Left renal cortex interstitium (tissue), 4 donors: ENCODE measurements around the gene SDSL. TPM values are rescaled to one million over a fixed set of nuclear protein-coding genes. Genes with fewer than 3 reads are reported as not detected.

ENCODE experiments used
- DNase-seq, 4 donors: peaks; one replicate each; pipeline ENCODE4 v3.0.0-alpha.2; 2013; ENCODE audit warnings: low read depth in 4 of 4, low spot score in 2 of 4, missing footprints in 1 of 4
- polyA plus RNA-seq, 4 donors: library from polyadenylated mRNA; unstranded; fragments of 120-200 nt; gene quantifications; one replicate each; pipeline ENCODE4 v1.2.1, GENCODE V29; 2013; ENCODE audit not compliant: insufficient read length in 4 of 4

SDSL gene
- polyA plus RNA-seq, 4 donors = 13.6 to 15.7 (median 14.3) TPM

DNA sequence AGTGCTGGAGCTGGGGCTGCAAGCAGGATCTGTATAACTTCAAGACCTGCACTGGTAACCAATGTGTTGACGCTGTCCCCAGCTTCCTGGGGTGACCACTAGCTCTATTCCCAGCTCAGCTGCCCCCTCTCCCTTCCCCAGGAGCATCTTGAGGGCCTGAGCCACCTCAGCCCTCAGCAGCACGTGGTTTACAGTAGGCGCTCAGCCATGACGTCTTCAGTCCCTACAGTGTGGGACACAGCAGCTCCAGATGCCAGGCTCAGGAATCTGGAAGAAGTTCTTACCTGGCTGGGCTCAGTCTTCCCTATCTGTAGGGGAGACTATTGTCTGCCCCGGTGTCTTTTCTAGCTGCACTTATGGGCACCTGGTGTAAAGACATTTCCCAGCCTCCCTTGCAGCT is 27.1 kb upstream of the SDSL start:
- no peak for DNase-seq

- DNase-seq = no peak
Observed at GRCh38 chr12:113396200-113396599, 26.0 kb upstream of the SDSL start.

- no peak for DNase-seq
Observed at GRCh38 chr12:113396828-113397496, 25.2 kb upstream of the SDSL start.

DNA sequence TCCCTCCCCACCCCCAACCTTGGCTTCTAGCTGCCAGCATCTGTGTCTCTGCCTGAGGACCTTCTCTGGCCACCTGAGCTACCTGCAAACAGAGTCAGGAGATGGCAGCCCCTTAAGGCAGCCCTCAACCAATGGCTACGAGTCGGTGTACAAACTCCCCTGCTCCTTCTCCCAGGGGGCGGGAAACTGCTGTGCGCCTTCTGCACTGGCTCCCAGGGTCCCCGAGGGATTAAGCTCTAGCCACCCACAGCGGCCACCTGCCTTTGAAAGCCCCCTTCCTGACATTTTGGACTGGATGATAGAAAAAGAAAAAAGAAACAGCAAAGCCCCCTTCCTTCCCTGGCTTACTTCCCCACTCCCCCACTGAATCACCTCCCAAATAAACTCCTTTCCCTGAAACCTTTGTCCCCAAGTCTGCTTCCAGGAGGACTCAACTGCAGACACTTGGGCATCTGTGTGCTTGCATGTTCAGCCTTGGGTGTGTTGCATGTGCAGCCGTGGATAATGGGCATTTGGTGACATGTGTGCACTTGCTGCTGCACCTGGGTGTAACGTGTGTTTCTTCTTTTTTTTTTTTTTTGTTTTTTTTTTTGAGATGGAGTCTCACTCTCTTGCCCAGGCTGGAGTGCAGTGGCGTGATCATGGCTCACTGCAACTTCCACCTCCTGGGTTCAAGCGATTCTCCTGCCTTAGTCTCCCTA is 24.5 kb upstream of the SDSL start:
- DNase-seq = no peak

DNA sequence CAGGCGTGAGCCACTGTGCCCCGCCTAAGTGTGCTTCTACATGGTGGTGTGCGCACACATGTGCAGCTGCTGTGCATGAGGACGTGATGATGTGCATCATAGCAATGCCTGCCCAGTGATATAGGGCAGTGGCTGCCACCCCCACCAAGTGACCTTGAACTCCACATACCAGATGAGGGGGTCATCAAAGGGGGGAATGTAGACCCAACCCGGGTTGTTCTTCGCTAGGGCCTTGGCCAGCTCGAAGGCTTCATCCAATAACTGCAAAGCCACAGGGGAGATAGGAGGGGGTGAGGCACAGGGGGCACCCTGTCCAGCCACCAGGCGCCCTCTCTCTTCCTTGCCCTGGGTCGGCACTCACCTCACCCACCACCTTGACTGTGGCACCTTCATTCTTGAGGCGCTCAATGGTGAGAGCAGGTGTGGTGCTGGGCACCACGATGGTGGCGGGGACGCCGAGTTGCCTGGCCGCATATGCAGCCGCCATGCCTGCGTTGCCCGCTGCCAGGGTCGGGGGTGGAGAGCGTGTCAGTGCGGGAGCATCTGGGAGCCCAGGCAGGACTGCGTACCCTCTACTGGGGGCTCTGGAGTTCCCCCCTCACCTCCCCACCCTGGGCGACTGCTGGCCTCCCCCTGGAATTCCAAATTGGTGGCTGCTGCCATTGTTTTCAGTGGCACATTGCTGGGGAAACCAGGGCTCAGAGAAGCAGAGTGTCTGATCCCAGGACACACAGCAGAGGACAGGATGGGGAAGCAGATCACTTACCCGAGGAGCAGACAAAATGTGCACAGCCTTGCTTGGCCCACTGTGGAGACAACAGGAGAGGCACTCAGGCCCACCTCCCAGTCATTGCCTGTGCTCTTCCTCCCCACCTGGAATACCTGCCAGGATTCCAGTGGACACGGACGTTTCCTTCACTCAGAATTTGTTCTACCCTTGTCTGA is 23.6 kb upstream of the SDSL start:
- no peak for DNase-seq

DNA sequence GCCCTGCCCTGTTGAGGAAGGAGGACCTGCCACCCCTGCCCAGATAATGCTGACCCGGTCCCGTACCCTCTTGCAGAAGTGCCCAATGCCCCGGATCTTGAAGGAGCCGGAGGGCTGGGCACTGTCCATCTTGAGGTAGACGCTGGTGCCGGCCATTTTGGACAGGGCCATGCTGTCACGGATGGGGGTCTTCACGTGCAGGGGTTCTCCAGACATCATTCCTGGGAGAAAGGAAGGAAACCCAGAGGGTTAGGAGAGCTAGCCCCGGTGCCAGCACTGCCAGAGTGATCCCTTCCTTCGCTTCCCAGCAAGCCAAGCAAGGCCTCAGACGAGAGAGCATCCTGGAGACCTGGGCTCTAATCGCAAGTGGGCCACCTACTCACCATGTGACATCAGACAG is 22.7 kb upstream of the SDSL start:
- DNase-seq = no peak

- DNase-seq = no peak
Observed at GRCh38 chr12:113400362-113400761, 21.8 kb upstream of the SDSL start.

- DNase-seq = no peak
Observed at GRCh38 chr12:113401066-113402000, 20.8 kb upstream of the SDSL start.

DNA sequence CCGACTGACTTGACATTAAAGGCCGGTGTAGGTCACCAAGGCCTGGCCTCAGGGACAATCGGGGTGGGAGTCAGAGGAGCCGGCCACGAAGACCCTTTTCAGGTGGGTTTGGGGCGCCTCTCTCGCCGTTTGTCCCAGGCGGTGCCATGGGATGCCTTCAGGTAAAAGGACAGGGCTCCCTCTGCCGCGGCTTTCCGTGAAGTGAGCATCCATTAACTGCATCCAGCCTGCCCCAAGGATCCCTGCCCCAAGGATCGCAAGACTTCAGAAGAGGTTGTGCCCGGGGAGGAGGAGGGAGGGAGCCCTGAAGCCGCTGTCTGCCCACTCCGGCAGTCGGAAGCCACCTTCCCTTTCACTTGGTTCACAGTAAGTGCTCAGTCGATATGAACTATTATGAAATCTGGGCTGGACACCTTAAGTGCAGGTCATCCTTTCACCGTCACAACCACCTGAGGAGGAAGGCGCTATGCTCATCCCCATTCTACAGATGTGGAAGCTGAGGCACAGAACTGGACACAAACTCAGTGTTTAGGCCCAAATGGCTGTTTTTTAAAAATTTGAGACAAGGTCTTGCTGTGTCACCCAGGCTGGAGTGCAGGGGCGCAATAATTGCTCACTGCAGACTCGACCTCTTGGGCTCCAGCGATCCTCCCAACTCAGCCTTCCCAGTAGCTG is 19.5 kb upstream of the SDSL start:
- no peak for DNase-seq

- DNase-seq = peak in 1 of 4 donors; percentile 19
Observed at GRCh38 chr12:113403435-113404415, 18.5 kb upstream of the SDSL start, which contains the start of gene SDS. SDS (minus strand) TSS chr12:113403887; CDS start chr12:113399708, 4,179 bp downstream.

DNA sequence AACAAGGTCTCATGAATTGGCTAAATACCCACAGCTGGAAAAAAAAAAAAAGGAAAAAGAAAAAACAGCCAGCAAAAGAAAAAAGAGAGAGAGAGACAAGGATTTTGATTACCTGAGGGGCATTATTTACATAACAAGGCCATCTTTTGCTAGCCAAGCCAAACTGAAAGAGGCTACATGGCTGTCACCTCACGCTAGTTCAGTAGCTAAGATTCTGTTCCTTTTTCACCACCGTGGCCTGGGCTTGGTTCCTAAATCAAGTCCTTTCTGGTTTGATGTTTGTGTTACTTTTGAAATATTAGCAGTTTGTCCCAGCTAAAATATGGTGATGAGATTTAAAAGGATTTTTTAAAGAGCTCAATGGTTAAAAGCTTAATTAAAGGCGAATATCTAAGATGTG is 16.5 kb upstream of the SDSL start:
- no peak for DNase-seq

DNA sequence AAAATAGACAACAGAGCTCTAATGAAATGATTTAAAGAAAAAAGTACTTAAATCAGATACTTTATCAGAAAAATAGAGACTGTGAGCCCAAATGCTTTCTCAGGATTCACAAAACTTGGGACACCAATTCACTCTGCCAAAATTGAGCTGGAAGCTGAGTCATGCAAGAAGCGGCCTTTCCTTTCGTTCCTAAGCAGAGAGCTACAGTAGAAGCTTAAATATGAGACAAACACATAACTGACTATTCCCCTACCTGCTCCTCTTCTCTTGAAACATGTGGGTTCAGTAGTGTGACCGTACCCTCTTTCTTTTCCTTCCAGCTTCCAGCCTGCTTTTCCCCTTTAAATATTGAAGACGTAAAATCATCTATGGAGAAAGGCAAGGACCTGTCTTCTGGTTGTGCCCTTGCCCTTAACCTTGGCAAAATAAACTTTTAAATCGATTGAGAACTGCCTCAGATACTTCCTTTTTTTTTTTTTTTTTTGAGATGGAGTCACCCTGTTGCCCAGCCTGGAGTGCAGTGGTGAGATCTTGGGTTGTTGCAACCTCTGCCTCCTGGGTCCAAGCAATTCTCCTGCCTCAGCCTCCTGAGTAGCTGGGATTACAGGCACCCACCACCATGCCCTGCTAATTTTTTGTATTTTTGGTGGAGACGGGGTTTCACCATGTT is 14.1 kb upstream of the SDSL start:
- DNase-seq = no peak

- no peak for DNase-seq
Observed at GRCh38 chr12:113408756-113409298, 13.4 kb upstream of the SDSL start.

DNA sequence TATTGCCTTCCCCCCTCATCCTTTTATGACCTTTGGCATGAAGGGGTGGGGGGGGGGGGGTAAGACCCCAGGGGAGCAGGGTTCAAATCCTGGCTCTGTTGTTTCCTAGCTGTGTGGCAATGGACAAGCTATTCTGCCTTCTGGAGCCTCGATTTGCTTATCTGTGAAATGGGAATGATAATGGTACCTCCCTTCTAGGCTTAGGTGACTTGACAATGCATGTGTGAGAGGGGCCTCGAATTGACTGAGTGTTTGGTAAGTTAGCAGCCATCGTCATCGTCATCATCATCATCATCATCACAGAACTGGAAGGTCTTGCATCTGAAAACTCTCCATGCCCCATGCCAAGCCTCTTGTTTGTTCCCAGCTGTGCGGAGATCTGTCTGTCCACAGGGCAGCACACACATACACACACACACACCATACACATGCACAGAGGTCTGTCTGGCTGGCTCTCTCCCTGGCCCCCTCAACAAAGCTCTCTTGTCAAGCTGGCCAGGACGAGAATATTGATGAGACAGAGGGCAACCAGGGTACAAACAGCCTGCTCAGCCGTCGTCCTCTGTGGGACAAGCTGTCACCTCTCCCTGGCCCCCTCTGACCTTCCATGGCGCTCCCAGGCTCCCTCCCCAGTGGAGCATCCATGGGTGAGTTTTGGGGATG is 12.6 kb upstream of the SDSL start:
- DNase-seq = no peak

GRCh38 chr12:113413488-113413939 is 8.7 kb upstream of the SDSL start:
- no peak for DNase-seq

GRCh38 chr12:113414519-113415038 is 7.6 kb upstream of the SDSL start:
- DNase-seq = no peak
